ENCODE measurements around the gene MRC1. TPM values are rescaled to one million over a fixed set of nuclear protein-coding genes. Genes with fewer than 3 reads are reported as not detected.

The MRC1 gene
- total RNA-seq, 1 donor, result under 0.01 TPM

DNA sequence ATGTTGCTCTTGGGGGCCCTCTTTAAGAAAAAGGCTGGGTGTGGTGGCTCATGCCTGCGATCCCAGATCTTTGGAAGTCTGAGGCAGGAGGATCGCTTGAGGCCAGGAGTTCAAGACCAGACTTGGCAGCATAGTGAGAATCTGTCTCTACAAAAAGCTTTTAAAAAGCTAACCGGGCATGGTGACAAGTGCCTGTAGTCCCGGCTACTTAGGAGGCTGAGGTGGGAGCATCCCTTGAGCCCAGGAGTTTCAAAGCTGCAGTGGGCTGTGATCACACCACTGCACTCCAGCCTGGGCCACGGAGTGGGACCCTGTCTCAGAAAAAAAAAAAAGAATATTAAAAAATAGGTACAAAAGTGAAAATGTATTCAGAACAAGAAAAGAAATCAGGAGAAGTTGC is 104.5 kb downstream of the MRC1 start:
- TF ChIP-seq, protein P1, sequence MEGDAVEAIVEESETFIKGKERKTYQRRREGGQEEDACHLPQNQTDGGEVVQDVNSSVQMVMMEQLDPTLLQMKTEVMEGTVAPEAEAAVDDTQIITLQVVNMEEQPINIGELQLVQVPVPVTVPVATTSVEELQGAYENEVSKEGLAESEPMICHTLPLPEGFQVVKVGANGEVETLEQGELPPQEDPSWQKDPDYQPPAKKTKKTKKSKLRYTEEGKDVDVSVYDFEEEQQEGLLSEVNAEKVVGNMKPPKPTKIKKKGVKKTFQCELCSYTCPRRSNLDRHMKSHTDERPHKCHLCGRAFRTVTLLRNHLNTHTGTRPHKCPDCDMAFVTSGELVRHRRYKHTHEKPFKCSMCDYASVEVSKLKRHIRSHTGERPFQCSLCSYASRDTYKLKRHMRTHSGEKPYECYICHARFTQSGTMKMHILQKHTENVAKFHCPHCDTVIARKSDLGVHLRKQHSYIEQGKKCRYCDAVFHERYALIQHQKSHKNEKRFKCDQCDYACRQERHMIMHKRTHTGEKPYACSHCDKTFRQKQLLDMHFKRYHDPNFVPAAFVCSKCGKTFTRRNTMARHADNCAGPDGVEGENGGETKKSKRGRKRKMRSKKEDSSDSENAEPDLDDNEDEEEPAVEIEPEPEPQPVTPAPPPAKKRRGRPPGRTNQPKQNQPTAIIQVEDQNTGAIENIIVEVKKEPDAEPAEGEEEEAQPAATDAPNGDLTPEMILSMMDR (IDR thresholded peaks at IDR 0.05; ENCODE audit: insufficient read depth, low read depth, low read length), result no peak
- no peak for DNase-seq (ENCODE audit: low read depth)
- no peak overlapping the region for H3K4me3 ChIP-seq (ENCODE audit: low read depth, low read length)

DNA sequence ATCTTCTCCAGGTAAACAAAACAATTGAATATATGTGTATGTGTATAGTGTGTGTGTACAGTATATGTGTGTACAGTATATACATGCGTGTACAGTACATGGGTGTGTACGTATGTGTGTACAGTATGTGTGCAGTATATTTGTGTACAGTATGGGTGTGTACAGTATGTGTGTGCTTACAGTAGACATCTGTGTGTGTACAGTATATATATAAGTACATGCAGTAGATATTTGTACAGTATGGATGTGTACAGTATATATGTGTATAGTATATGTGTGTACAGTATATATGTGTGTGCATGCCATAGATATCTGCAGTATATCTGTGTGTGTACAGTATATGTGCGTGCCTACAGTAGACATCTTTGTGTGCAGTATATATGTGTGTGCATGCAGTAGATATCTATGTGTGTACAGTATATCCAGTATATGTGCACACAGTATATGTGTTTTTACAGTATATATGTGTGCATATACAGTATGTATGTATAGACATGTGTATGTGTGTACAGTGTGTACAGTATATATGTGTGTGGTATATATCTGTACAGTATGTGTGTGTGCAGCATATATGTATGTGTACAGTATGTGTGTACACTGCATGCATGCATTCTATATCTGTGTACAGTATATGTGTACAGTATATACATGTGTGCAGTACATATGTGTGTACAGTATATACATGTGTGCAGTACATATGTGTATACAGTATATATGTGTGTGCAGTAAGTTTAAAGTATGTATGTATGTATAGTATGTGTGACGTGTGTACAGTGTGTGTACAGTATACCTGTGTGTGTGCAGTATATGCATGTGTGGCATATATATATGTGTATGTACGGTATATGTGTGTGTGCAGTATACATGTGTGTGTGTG is 105.3 kb downstream of the MRC1 start:
- no peak for DNase-seq (ENCODE audit: low read depth)
- TF ChIP-seq, protein P1 (IDR thresholded peaks at IDR 0.05; ENCODE audit: insufficient read depth, low read depth, low read length), result no peak
- H3K4me3 ChIP-seq (ENCODE audit: low read depth, low read length), result no peak overlapping the region

DNA sequence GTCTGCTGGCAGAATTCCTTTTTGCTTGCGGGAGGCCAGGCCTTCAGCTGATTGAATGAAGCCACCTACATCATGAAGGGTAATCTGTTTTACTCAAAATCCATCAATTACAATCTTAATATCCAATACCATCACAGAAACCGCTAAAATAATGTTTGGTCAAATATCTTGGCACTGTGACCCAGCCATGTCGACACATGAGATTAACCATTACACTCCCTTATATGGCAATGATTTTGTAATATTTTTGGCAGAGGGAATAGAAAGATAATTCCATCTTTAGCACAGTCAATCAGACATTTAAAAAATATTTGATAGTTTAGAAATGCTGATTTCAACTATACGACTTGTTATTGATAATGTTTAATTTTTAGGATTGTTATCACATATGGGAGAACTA is 106.0 kb downstream of the MRC1 start:
- no peak overlapping the region for H3K4me3 ChIP-seq (ENCODE audit: low read depth, low read length)
- TF ChIP-seq, protein P1 (IDR thresholded peaks at IDR 0.05; ENCODE audit: insufficient read depth, low read depth, low read length), result no peak
- DNase-seq (ENCODE audit: low read depth), result no peak

DNA sequence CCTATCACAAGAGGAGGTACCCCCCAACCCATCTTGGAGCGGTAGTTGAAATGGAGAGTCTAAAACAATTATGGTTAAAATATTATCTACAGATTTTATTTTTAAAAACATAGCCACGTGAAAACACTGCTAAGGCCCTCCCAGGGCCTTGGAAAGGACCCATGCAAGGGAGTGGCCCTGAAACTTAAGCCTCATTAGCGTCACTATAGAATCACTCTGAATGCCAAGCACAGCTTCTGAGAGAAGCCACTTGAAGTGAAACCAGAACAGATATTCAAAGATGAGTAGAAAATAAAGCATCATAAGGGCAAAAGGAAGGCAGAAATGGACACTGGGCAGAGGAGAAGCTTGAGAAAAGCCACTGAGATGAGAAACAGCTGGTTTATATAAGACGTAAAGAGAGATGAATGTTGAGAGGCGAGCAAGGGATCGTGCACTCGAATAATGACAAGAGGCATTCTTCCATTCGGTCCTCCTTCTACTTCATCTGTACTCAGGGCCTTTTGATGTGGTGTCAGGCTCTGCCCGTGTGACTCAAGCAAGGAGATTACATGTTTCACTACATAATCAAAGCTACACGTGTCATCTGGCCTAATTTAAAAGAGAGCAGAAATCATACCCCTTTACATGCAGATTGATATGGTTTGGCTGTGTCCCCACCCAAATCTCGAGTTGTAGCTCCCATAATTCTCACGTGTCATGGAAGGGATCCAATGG is 109.2 kb downstream of the MRC1 start:
- TF ChIP-seq, protein P1 (IDR thresholded peaks at IDR 0.05; ENCODE audit: insufficient read depth, low read depth, low read length), result no peak
- no peak overlapping the region for H3K4me3 ChIP-seq (ENCODE audit: low read depth, low read length)
- no peak for DNase-seq (ENCODE audit: low read depth)

DNA sequence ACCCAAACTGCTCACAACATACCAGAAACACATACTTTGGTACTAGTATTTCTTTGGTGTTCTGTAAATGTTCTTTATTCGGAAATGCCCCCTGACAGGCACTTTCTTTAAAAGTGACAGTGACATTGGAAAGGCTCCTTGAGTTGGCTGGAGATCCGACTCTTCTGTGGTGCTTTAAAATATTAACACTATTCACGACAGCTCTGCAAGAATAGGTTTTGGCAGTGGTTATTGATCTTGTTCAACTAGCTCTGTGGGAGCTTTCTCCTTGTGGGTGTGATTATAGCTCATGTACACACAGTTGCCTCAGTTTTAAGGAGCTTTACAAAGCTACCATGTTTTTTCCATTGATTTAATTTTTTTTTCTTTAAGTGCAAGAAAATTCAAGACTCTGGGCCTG is 112.2 kb downstream of the MRC1 start:
- no peak for DNase-seq (ENCODE audit: low read depth)
- TF ChIP-seq, protein P1 (IDR thresholded peaks at IDR 0.05; ENCODE audit: insufficient read depth, low read depth, low read length), result no peak
- no peak overlapping the region for H3K4me3 ChIP-seq (ENCODE audit: low read depth, low read length)

DNA sequence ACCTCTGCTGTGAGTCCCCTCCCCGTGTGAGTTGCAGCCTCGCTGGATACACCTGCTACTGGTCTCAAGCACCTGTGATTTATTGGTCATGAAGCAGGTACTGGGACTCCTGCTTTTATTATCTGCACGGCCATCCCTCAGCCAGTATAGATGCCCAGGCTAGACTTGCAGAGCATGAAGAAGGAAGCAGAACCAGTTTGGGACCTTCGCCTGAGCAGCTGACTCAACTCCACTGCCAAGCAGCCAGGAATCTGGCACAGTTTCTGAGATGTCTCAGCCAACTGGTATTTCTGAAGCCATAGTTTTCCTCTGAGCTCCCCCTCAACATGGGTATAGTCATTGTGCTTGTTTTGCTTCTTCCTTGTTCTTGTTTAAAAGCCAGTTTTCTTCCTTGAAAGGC is 114.6 kb downstream of the MRC1 start:
- TF ChIP-seq, protein P1 (IDR thresholded peaks at IDR 0.05; ENCODE audit: insufficient read depth, low read depth, low read length), result no peak
- H3K4me3 ChIP-seq (ENCODE audit: low read depth, low read length), result no peak overlapping the region
- DNase-seq (ENCODE audit: low read depth), result peak; percentile 11

Data from fibroblast of villous mesenchyme (primary cell).